H9 (cell line): ENCODE measurements around the gene THUMPD1. TPM values are rescaled to one million over a fixed set of nuclear protein-coding genes. Genes with fewer than 3 reads are reported as not detected.

Experiments
- DNase-seq: peaks from one replicate; pipeline ENCODE4 v3.0.0-alpha.2; 2017
- H2AFZ ChIP-seq: one replicate; pipeline ENCODE4 v1.6.1; 2013; ENCODE audit warnings: mild to moderate bottlenecking, low read length, control low read depth, moderate library complexity
- H2AK5ac ChIP-seq: 2 replicates; pipeline ENCODE4 v1.6.1; 2013; ENCODE audit warnings: low read length, control low read depth, mixed read lengths; ENCODE audit not compliant: insufficient read length
- H2BK120ac ChIP-seq: one replicate; pipeline ENCODE4 v1.6.1; 2013; ENCODE audit warnings: low read depth, mild to moderate bottlenecking, low read length, control low read depth, inconsistent platforms; ENCODE audit not compliant: poor library complexity, severe bottlenecking
- H2BK12ac ChIP-seq: 2 replicates; pipeline ENCODE4 v1.6.1; 2013; ENCODE audit warnings: low read length, control low read depth, mixed read lengths, low read depth; ENCODE audit not compliant: insufficient read length
- H2BK15ac ChIP-seq: 2 replicates; pipeline ENCODE4 v1.6.1; 2013; ENCODE audit warnings: low read depth, low read length, control low read depth
- H2BK20ac ChIP-seq: one replicate; pipeline ENCODE4 v1.6.1; 2013; ENCODE audit warnings: low read depth, mild to moderate bottlenecking, low read length, control low read depth, inconsistent platforms; ENCODE audit not compliant: poor library complexity, severe bottlenecking
- H2BK5ac ChIP-seq: 2 replicates; pipeline ENCODE4 v1.6.1; 2013; ENCODE audit warnings: low read length, control low read depth, mixed read lengths; ENCODE audit not compliant: insufficient read length
- H3K14ac ChIP-seq: 2 replicates; pipeline ENCODE4 v1.6.1; 2013; ENCODE audit warnings: low read length, control low read depth; ENCODE audit not compliant: insufficient read depth
- H3K18ac ChIP-seq: 2 replicates; pipeline ENCODE4 v1.6.1; 2013; ENCODE audit warnings: low read depth, mild to moderate bottlenecking, mixed read lengths, low read length, control low read depth; ENCODE audit not compliant: insufficient read length
- H3K23ac ChIP-seq: 2 replicates; pipeline ENCODE4 v1.6.1; 2013; ENCODE audit warnings: low read length, control low read depth, mixed read lengths, low read depth; ENCODE audit not compliant: insufficient read length
- H3K23me2 ChIP-seq: 2 replicates; pipeline ENCODE4 v1.6.1; 2013; ENCODE audit warnings: low read depth, mild to moderate bottlenecking, mixed read lengths, low read length, control low read depth; ENCODE audit not compliant: insufficient read length, poor library complexity, severe bottlenecking
- H3K27ac ChIP-seq: 2 replicates; pipeline ENCODE4 v1.5.1; 2013; ENCODE audit warnings: low read length, control low read depth, mixed read lengths, low read depth; ENCODE audit not compliant: insufficient read length
- H3K27me3 ChIP-seq: 2 replicates; pipeline ENCODE4 v1.6.1; 2013; ENCODE audit warnings: low read length, control low read depth, inconsistent platforms; ENCODE audit not compliant: insufficient read depth
- H3K4ac ChIP-seq: 2 replicates; pipeline ENCODE4 v1.6.1; 2013; ENCODE audit warnings: low read depth, mild to moderate bottlenecking, control low read depth, inconsistent platforms, low read length, moderate library complexity
- H3K4me1 ChIP-seq: 2 replicates; pipeline ENCODE4 v1.6.1; 2013; ENCODE audit warnings: low read length, control low read depth, inconsistent platforms; ENCODE audit not compliant: insufficient read depth
- H3K4me2 ChIP-seq: 2 replicates; pipeline ENCODE4 v1.6.1; 2013; ENCODE audit warnings: low read length, control low read depth, mixed read lengths; ENCODE audit not compliant: insufficient read length, insufficient read depth
- H3K56ac ChIP-seq: 2 replicates; pipeline ENCODE4 v1.6.1; 2013; ENCODE audit warnings: low read depth, mild to moderate bottlenecking, mixed read lengths, low read length, control low read depth; ENCODE audit not compliant: insufficient read length
- H3K79me1 ChIP-seq: 2 replicates; pipeline ENCODE4 v1.6.1; 2013; ENCODE audit warnings: low read depth, mild to moderate bottlenecking, moderate library complexity, low read length, control low read depth, inconsistent platforms; ENCODE audit not compliant: insufficient read depth, poor library complexity, severe bottlenecking
- H3K79me2 ChIP-seq: 2 replicates; pipeline ENCODE4 v1.6.1; 2013; ENCODE audit warnings: low read length, control low read depth, inconsistent platforms; ENCODE audit not compliant: insufficient read depth
- H3K9ac ChIP-seq: 2 replicates; pipeline ENCODE4 v1.6.1; 2013; ENCODE audit warnings: low read length, control low read depth, mixed read lengths; ENCODE audit not compliant: insufficient read length; ENCODE audit errors: extremely low read depth
- H3K9me3 ChIP-seq: one replicate; pipeline ENCODE4 v1.6.1; 2013; ENCODE audit warnings: low read depth, low read length, inconsistent platforms; ENCODE audit not compliant: control insufficient read depth
- H3T11ph ChIP-seq: one replicate; pipeline ENCODE4 v1.6.1; 2013; ENCODE audit warnings: mild to moderate bottlenecking, low read length, control low read depth, inconsistent platforms
- H4K20me1 ChIP-seq: one replicate; pipeline ENCODE4 v1.6.1; 2013; ENCODE audit not compliant: control insufficient read depth, insufficient read length, insufficient read depth
- H4K5ac ChIP-seq: 2 replicates; pipeline ENCODE4 v1.6.1; 2013; ENCODE audit warnings: low read depth, mild to moderate bottlenecking, mixed read lengths, low read length, control low read depth; ENCODE audit not compliant: insufficient read length
- H4K8ac ChIP-seq: replicated peaks from 2 replicates; pipeline ENCODE4 v1.6.1; 2013; ENCODE audit warnings: low read length, control low read depth, mixed read lengths, low read depth; ENCODE audit not compliant: insufficient read length
- H4K91ac ChIP-seq: 2 replicates; pipeline ENCODE4 v1.6.1; 2013; ENCODE audit warnings: low read depth, mild to moderate bottlenecking, moderate library complexity, mixed read lengths, low read length, control low read depth; ENCODE audit not compliant: insufficient read length
- H3K27ac Mint-ChIP-seq, 3 experiments: 2 replicates in 2 of 3; 3 replicates in 1 of 3; pipeline ENCODE4 v1.8.0; 2020 to 2021; ENCODE audit warnings: mixed read lengths in 3 of 3, mild to moderate bottlenecking in 1 of 3, moderate library complexity in 1 of 3
- H3K27me3 Mint-ChIP-seq: 2 replicates; pipeline ENCODE4 v1.8.0; 2021; ENCODE audit warnings: low read depth, mild to moderate bottlenecking, moderate library complexity, mixed read lengths
- H3K36me3 Mint-ChIP-seq, 3 experiments: 2 replicates in 2 of 3; 3 replicates in 1 of 3; pipeline ENCODE4 v1.8.0; 2020 to 2021; ENCODE audit warnings: low read depth in 3 of 3, mixed read lengths in 3 of 3; ENCODE audit not compliant: insufficient read depth in 1 of 3
- H3K4me1 Mint-ChIP-seq, 2 experiments: 2 replicates each; pipeline ENCODE4 v1.8.0; 2020; ENCODE audit warnings: mixed read lengths in 2 of 2
- H3K4me3 Mint-ChIP-seq, 2 experiments: 2 replicates in 1 of 2; 3 replicates in 1 of 2; pipeline ENCODE4 v1.8.0; 2020 to 2021; ENCODE audit warnings: mild to moderate bottlenecking in 2 of 2, mixed read lengths in 2 of 2, moderate library complexity in 1 of 2
- H3K9me3 Mint-ChIP-seq, 2 experiments: 2 replicates in 1 of 2; 3 replicates in 1 of 2; pipeline ENCODE4 v1.8.0; 2020; ENCODE audit warnings: mild to moderate bottlenecking in 2 of 2, mixed read lengths in 2 of 2, moderate library complexity in 1 of 2
- WGBS: extraction: QIAGEN DNeasy Blood & Tissue Kit; methylation state at CpG from one replicate; pipeline ENCODE4 v1.1.7; 2013; ENCODE audit warnings: missing lambda C conversion rate, low lambda C conversion rate, mixed read lengths; ENCODE audit not compliant: insufficient read length; ENCODE audit errors: extremely low coverage; 5-methylcytosine and 5-hydroxymethylcytosine counted together
- total RNA-seq: library from RNA; stranded (reverse); gene quantifications from 2 replicates; pipeline ENCODE4 v1.2.1, GENCODE V29; 2021
- TF ChIP-seq, protein P1 (sequence below): fragments of 200-600 bp; sonication (generic); conservative IDR thresholded peaks from 3 replicates; pipeline ENCODE4 v1.8.0; 2021; ENCODE audit warnings: antibody characterized with exemption, mild to moderate bottlenecking

THUMPD1 gene
- total RNA-seq, 1 experiment from 2014 or later = 51.3 TPM

DNA sequence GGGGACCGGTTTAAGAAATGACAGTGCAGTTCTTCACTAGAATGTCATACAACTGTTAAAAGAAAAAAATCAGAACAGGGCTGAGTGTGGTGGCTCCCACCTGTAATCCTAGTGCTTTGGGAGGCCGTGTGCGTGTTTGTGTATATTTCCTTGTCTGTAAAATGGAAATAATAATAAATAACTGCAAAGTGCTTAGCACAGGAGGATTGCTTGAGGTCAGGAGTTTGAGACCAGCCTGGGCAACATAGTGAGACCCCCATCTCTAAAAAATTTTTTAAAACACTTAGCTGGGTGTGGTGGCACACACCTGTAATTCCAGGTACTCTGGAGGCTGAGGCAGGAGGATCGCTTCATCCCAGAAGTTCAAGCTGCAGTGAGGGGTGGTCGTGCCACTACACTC, 24.7 kb upstream of the THUMPD1 start:
- Histone ChIP-seq H2AFZ (no peak overlapping the region), H2BK5ac (no peak overlapping the region), H3K9me3 (no peaks in the 10 kb centered on the region), H3K14ac (no peak overlapping the region), H3K4ac (no peak overlapping the region), H3K56ac (no peak overlapping the region), H3K27ac (no peak overlapping the region), H2BK20ac (no peak overlapping the region), H3K79me2 (no peaks in the 10 kb centered on the region), H3K18ac (no peak overlapping the region), H4K8ac (no peak overlapping the region), H2BK15ac (no peak overlapping the region), H2BK120ac (no peak overlapping the region), H3K23me2 (no peaks in the 10 kb centered on the region), H3K27me3 (no peaks in the 10 kb centered on the region), H2AK5ac (no peak overlapping the region), H3K4me1 (no peaks in the 10 kb centered on the region), H3K79me1 (no peaks in the 10 kb centered on the region), H3K4me2 (no peak overlapping the region), H4K5ac (no peak overlapping the region), H4K91ac (no peak overlapping the region), H3K23ac (no peak overlapping the region), H3K9ac (no peak overlapping the region), H4K20me1 (no peaks in the 10 kb centered on the region), H3T11ph (no peak overlapping the region), H2BK12ac (no peak overlapping the region)
- Mint-ChIP-seq H3K27me3 (peaks cover 5% of the 10 kb centered on the region), H3K27ac (no peak overlapping the region), H3K36me3 (peaks cover 0 to 10% (median 0%) of the 10 kb centered on the region in 3 experiments; a peak in 1 of 7 replicates), H3K9me3 (peaks cover 10 to 12% of the 10 kb centered on the region in 2 experiments), H3K4me1 (peaks cover 16 to 18% of the 10 kb centered on the region in 2 experiments), H3K4me3 (no peak overlapping the region)
- TF ChIP-seq, protein P1, sequence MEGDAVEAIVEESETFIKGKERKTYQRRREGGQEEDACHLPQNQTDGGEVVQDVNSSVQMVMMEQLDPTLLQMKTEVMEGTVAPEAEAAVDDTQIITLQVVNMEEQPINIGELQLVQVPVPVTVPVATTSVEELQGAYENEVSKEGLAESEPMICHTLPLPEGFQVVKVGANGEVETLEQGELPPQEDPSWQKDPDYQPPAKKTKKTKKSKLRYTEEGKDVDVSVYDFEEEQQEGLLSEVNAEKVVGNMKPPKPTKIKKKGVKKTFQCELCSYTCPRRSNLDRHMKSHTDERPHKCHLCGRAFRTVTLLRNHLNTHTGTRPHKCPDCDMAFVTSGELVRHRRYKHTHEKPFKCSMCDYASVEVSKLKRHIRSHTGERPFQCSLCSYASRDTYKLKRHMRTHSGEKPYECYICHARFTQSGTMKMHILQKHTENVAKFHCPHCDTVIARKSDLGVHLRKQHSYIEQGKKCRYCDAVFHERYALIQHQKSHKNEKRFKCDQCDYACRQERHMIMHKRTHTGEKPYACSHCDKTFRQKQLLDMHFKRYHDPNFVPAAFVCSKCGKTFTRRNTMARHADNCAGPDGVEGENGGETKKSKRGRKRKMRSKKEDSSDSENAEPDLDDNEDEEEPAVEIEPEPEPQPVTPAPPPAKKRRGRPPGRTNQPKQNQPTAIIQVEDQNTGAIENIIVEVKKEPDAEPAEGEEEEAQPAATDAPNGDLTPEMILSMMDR = no peak
- no peak for DNase-seq
- WGBS = no CpG with 5 or more reads among the region's 5 CpGs
